ENCODE data around the gene PKDCC.
A peak's percentile ranks its signal among the peaks of the same experiment; 100 is the strongest.

- TF ChIP-seq POLR2A (IDR thresholded peaks at IDR 0.05) (no peak), CTCF (IDR thresholded peaks at IDR 0.05) (peak; percentile 49 to 58 (median 56))
Measured at GRCh38 chr2:42089340-42089925, 41.6 kb downstream of the PKDCC start.
